Muscle layer of colon (tissue), 2 donors: ENCODE data around the gene LYPD5.
A peak's percentile ranks its signal among the peaks of the same experiment; 100 is the strongest.
"Not testable (repeated sequence)": the region's sequence is repeated elsewhere in the genome, so short reads cannot be mapped to it uniquely, and the experiment has no call there.

ENCODE experiments used
- H3K27ac ChIP-seq: one replicate; pipeline ENCODE4 v1.7.0; 2013; ENCODE audit warnings: low read depth, mild to moderate bottlenecking, low read length, moderate library complexity
- H3K27me3 ChIP-seq, 2 donors: one replicate each; pipeline ENCODE4 v1.7.0; 2013; ENCODE audit warnings: low read length in 2 of 2, mild to moderate bottlenecking in 2 of 2; ENCODE audit not compliant: insufficient read depth in 2 of 2, control insufficient read depth in 1 of 2
- H3K36me3 ChIP-seq: one replicate; pipeline ENCODE4 v1.7.0; 2013; ENCODE audit warnings: mild to moderate bottlenecking, low read length; ENCODE audit not compliant: insufficient read depth
- H3K4me1 ChIP-seq: one replicate; pipeline ENCODE4 v1.7.0; 2013; ENCODE audit warnings: mild to moderate bottlenecking, low read length; ENCODE audit not compliant: insufficient read depth
- H3K4me3 ChIP-seq, 2 donors: one replicate each; pipeline ENCODE4 v1.7.0; 2013; ENCODE audit warnings: low read length in 2 of 2, low read depth in 1 of 2, mild to moderate bottlenecking in 1 of 2, moderate library complexity in 1 of 2
- H3K9ac ChIP-seq: one replicate; pipeline ENCODE4 v1.7.0; 2013; ENCODE audit warnings: low read length
- H3K9me3 ChIP-seq: one replicate; pipeline ENCODE4 v1.7.0; 2013; ENCODE audit warnings: mild to moderate bottlenecking, low read length
- donor health status: abdominal sarcoma.
- donor health status: Adenocarcinoma of cecum.

The LYPD5 gene

DNA sequence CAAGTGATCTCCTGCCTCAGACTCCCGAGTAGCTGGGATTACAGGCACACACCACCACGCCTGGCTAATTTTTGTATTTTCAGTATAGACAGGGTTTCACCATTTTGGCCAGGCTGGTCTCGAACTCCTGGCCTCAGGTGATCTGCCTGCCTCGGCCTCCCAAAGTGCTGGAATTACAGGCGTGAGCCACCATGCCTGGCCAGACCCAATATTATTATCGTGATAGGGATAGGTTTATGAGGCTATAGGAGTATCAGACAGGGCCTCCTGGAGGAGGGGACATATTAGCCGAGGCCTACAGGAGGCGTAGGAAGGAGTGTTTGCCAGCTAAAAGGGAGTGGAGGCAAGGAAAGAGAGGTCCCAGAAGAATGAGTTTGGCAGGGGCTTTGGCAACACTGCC, 37.6 kb downstream of the LYPD5 start:
- not testable (repeated sequence) for H3K27ac ChIP-seq, H3K9ac ChIP-seq, H3K27me3 ChIP-seq, H3K36me3 ChIP-seq, H3K4me3 ChIP-seq, H3K9me3 ChIP-seq
- H3K4me1 ChIP-seq, result peaks cover 19% of the 10 kb centered on the region

DNA sequence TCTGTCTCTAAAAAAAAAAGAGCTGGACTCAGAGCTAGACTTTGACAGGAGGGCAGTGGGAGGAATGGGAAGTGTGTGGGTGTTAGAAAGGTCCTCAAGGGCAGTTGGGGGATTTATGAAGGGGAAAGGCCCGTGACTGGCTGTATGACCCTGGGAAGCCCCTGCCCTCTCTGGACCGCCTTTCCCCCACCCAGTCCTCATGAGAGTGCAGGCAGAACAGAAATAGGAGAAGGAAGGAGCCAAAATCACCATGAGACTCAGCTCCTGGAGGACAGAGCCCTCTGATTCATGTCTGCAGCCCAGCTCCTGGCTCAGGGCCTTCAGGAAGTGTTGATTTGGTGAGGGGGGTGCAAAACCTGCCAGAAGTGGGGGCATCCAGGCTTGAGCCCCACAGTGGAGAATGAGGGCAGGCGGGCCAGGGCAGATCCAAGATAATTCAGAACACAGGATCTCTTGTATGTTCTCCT, 38.7 kb downstream of the LYPD5 start:
- peaks cover 19% of the 10 kb centered on the region for H3K4me1 ChIP-seq
- H3K27me3 ChIP-seq, result no peaks in the 10 kb centered on the region
- H3K9me3 ChIP-seq, result no peaks in the 10 kb centered on the region
- no peak overlapping the region for H3K4me3 ChIP-seq
- H3K36me3 ChIP-seq, result no peaks in the 10 kb centered on the region
- H3K9ac ChIP-seq, result no peak overlapping the region
- no peak overlapping the region for H3K27ac ChIP-seq

DNA sequence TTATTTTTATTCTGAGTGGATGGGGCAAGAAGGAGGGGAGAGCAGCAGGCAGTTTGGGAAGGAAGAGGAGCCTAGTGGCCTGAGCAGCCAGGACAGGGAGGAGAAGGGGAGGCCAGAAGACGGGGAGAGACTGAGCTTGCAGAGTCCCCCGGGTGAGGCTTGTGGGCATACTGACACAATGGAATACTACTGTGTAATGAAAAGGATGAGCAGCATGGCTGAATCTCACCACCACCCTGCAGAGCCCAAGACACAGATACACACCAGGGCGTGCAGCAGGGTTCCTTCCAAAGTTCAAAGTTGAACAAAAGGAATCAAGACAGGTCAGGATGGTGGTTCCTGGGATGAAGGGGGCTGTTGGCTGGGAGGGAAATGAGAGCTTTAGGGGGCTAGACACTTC, 39.4 kb downstream of the LYPD5 start:
- no peak overlapping the region for H3K27ac ChIP-seq
- H3K4me1 ChIP-seq, result peaks cover 19% of the 10 kb centered on the region

DNA sequence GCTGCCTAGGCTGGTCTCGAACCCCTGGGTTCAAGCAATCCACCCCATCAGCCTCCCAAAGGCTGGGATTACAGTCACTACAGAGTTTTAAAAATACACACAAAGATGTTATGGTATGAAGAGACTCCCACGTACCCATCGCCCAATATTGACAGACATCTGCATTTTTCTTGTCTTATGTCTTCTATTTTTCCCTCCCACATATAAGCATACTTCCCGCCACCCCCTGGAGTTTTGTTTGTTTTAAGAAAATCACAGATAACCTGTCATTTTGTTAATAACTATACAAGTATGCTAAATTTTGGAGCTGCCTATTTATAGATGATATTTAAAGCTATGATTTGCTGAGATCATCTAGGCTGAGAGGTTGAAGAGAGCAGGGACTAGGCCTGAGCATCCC, 41.3 kb downstream of the LYPD5 start:
- Histone ChIP-seq H3K27me3 (no peaks in the 10 kb centered on the region), H3K27ac (no peak overlapping the region), H3K9me3 (no peaks in the 10 kb centered on the region), H3K9ac (no peak overlapping the region), H3K4me1 (peaks cover 19% of the 10 kb centered on the region), H3K36me3 (no peaks in the 10 kb centered on the region), H3K4me3 (no peak overlapping the region)

More for the DNA sequence above, 39.4 kb downstream of the LYPD5 start:
- Histone ChIP-seq H3K4me3 (no peak overlapping the region), H3K36me3 (no peaks in the 10 kb centered on the region), H3K27me3 (no peaks in the 10 kb centered on the region), H3K9ac (no peak overlapping the region), H3K9me3 (no peaks in the 10 kb centered on the region)

DNA sequence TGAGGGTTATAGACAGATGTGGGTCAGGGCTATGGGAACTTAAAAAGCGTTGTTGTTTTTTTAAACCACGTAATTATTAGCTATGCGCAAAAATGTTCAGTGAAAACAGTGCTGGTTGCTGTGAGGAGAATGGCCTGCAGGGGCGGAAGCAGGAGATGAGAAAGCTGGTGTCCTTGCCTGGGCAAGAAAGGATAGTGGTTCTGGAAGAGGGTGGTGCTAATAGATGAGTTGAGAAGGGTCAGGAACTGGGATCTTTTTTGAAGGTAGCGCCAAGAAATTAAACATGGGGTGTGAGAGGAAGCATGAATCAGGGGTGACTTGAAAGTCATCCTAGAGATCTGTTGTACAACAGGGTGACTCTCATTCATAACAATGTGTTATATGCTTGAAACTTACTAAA, 42.7 kb downstream of the LYPD5 start:
- no peak overlapping the region for H3K9ac ChIP-seq
- H3K27ac ChIP-seq, result no peak overlapping the region
- peaks cover 7% of the 10 kb centered on the region for H3K4me1 ChIP-seq
- H3K27me3 ChIP-seq, result no peaks in the 10 kb centered on the region
- H3K9me3 ChIP-seq, result no peaks in the 10 kb centered on the region
- no peaks in the 10 kb centered on the region for H3K36me3 ChIP-seq
- no peak overlapping the region for H3K4me3 ChIP-seq

DNA sequence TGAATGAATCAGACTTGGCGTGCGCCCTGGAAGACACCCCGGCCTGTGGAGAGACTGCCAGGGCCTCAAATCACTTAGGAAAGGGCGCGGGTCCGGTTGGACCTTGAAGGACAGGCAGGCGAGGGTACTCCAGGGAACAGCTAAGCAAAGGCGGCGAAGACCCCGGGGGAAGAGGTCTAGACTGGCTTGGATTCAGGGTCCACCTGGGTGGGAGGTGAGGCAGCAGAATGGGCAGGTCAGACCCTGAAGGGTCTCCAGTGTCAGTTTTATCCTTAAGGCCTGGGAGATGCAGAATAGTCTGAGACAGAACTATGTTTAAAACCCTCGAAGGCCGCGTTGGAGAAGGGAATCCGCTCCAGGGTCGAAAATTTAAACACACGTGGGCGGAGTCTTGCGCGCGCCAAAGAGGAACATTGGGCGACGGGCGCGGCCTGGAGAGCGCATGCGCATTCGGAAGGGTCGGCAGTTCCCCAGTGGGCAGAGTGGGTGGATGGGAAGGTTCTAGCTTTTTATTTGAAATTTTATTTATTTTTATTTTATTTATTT, 46.9 kb downstream of the LYPD5 start:
- Histone ChIP-seq H3K9me3 (no peaks in the 10 kb centered on the region), H3K27me3 (no peaks in the 10 kb centered on the region), H3K4me3 (peak overlapping the region; percentile 80 to 98), H3K4me1 (peaks cover 29% of the 10 kb centered on the region), H3K27ac (peak overlapping the region; percentile 93), H3K36me3 (peaks cover 3% of the 10 kb centered on the region), H3K9ac (peak overlapping the region; percentile 86)

DNA sequence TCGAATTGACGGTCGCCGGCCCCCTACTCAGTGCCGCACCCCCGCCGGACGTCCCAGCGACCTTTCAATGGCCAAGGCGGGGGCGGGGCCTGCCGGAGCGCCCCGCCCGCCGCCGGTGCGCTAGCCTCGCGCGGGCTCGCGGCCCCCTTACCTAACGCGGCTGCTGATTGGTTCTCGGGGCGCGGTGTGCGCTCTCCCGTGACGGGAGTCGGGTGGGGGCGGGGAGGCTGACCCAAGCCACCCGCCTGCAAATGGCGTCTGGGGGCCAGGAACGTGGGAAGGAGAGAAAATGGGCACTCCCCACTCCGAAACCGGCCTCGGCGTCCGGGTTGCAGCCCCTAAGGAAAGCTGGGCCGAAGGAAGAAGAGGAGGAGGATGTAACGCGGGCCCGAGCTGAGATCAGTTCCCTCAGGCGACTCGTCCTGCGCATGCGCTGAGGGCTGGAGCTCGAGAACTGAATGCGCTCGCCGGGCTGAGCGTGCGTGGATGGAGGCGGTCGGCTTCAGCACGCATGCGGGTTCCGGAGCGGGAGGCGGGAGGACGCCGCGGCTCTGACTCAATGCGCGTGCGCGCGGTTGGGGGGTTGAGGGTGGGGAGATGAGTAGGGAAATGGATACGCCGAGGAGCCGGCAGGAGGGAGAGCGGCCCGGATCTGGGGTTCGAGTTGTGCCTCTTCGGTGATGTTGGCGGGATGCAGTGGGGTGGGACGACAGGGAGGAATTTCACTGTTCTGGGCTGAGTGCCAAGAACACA, 47.6 kb downstream of the LYPD5 start, which contains the start of gene SMG9:
SMG9 (minus strand) TSS at position 460 of the 753 bp plus-strand sequence. CDS start 4,221 bp downstream, outside the sequence.
- Histone ChIP-seq H3K9me3 (no peaks in the 10 kb centered on the region), H3K27ac (peak within 1 kb of the TSS; percentile 93), H3K4me3 (peak within 1 kb of the TSS; percentile 80 to 98), H3K27me3 (no peaks in the 10 kb centered on the region), H3K4me1 (peaks cover 29% of the 10 kb centered on the region), H3K9ac (peak within 1 kb of the TSS; percentile 86), H3K36me3 (peaks cover 9% of the 10 kb centered on the region)

DNA sequence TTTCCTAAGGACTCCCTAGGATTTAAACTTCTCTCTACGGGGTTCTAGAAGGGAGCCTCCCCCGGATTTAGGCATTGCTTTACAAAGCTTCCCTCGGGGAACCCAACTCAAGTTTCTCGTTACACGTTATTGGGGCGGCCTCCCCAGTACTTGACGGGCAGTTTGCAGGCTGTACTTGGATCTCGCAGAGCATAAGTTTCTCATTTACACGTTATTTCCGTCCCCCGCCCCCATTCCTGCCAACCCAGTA, 48.1 kb downstream of the LYPD5 start:
- peaks cover 11% of the 10 kb centered on the region for H3K36me3 ChIP-seq

DNA sequence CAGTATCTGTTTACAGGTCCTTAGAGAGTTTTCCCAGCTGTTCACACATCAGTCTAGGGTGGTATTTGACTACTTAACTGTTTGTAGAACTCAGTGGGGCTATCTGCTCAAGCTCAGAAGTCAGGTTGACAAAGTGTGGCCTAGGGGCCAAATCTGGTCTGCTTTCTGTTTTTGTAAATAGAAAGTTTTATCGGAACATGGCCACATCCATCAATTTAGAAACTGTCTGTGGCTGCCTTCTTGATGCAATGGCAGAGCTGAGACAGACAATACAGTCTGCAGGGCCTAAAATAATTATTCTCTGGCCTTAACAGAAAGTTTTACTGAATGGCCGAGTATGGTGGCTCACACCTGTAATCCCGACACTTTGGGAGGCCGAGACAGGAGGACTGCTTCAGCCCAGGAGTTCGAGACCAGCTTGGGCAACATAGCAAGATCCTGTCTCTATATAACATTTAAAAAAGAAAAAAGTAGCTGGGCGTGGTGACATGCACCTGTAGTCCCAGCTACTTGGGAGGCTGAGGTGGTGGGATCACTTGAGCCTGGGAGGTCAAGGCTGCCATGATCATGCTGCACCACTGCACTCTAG, 49.9 kb downstream of the LYPD5 start:
- Histone ChIP-seq H3K36me3 (peaks cover 25% of the 10 kb centered on the region), H3K27ac (no peak overlapping the region), H3K4me3 (no peak overlapping the region), H3K27me3 (no peaks in the 10 kb centered on the region), H3K9ac (no peak overlapping the region), H3K4me1 (peaks cover 29% of the 10 kb centered on the region), H3K9me3 (no peaks in the 10 kb centered on the region)

More for the DNA sequence above, 48.1 kb downstream of the LYPD5 start:
- peak overlapping the region; percentile 93 for H3K27ac ChIP-seq
- peak overlapping the region; percentile 80 to 98 for H3K4me3 ChIP-seq
- peak overlapping the region; percentile 86 for H3K9ac ChIP-seq
- H3K27me3 ChIP-seq, result no peaks in the 10 kb centered on the region
- H3K4me1 ChIP-seq, result peaks cover 29% of the 10 kb centered on the region
- H3K9me3 ChIP-seq, result no peaks in the 10 kb centered on the region

DNA sequence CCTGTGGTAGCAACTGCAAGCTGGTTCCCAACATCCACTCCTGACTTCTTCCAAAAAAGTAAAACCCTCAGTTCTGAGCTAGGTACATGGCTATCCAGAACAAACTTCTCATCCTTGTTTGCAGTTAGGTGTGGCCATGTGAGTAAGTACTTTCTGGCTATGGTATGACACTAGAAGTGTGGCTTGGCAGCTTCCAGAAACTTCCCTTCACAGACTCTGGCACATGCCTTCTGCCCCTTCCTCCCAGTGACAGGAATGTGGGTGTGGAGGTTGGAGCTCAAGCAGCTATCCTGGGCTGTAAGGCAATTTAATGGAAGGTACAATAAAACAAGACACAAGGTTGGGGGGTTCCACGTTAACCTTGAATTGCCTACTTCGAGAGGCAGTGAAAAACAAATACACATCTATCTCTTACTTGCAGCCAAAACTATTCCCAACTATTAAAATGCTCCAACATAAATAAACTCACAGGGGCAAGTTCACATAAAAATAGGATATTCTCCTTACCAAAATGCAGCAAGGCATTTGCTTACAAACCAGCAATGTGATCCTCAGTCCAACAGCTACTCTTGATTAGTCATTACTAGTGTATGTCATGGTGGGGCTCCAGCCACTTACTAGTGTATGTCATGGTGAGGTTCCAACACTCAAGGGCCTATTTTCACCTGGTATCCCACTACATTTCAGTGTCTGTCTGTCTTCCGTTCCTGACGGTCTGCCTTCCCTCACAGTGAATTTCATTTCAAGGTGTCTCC, 50.6 kb downstream of the LYPD5 start:
- H3K27me3 ChIP-seq, result no peaks in the 10 kb centered on the region
- H3K4me1 ChIP-seq, result peaks cover 29% of the 10 kb centered on the region
- H3K27ac ChIP-seq, result no peak overlapping the region
- H3K4me3 ChIP-seq, result no peak overlapping the region
- no peaks in the 10 kb centered on the region for H3K9me3 ChIP-seq
- peaks cover 33% of the 10 kb centered on the region for H3K36me3 ChIP-seq
- H3K9ac ChIP-seq, result no peak overlapping the region

DNA sequence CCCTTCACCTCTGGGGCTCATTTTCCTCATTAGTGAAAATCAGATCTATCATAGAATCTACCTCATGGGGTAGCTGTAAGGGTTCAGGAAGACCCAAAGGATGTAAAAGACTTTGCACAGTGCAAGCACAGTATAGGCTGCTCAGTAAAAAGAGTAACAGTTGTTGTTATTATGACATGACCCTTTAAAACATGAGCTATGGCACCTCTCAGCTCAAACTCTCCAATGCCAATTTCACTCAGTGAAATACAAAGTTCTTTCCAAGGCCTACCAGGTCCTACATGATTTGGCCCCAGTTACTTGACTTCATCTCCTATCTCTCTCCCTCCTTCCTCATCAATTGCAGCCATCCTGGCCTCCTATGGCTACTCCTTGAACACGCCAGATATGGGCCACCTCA, 52.3 kb downstream of the LYPD5 start:
- peaks cover 45% of the 10 kb centered on the region for H3K36me3 ChIP-seq
- no peak overlapping the region for H3K4me3 ChIP-seq
- H3K27ac ChIP-seq, result no peak overlapping the region
- H3K27me3 ChIP-seq, result no peaks in the 10 kb centered on the region
- H3K9me3 ChIP-seq, result no peaks in the 10 kb centered on the region
- no peak overlapping the region for H3K9ac ChIP-seq
- peaks cover 29% of the 10 kb centered on the region for H3K4me1 ChIP-seq
